NCI-H2171 treated with DMSO at 0.1 percent for 48 hours (cell line): ENCODE results near the gene NECAP2.

Experiments used
- DNase-seq: peaks from one replicate; lab custom pipeline; 2025; lab: John Stamatoyannopoulos, UW

The NECAP2 gene

GRCh38 chr1:16440470-16441281 lies at the start of gene NECAP2:
TSS of gene NECAP2 (plus strand) at chr1:16440724. CDS start at chr1:16440762, 38 bp downstream.
- peak; percentile 94 for DNase-seq

- no peak for DNase-seq
Observed at GRCh38 chr1:16391411-16391810, 49.1 kb upstream of the NECAP2 start.

GRCh38 chr1:16392740-16393569 lies 47.6 kb upstream of the NECAP2 start:
- DNase-seq, result no peak

GRCh38 chr1:16393570-16394521 lies 46.7 kb upstream of the NECAP2 start:
- DNase-seq, result no peak

GRCh38 chr1:16394977-16395376 lies 45.5 kb upstream of the NECAP2 start:
- DNase-seq, result no peak

- DNase-seq, result no peak
Observed at GRCh38 chr1:16396591-16396990, 43.9 kb upstream of the NECAP2 start.

DNA sequence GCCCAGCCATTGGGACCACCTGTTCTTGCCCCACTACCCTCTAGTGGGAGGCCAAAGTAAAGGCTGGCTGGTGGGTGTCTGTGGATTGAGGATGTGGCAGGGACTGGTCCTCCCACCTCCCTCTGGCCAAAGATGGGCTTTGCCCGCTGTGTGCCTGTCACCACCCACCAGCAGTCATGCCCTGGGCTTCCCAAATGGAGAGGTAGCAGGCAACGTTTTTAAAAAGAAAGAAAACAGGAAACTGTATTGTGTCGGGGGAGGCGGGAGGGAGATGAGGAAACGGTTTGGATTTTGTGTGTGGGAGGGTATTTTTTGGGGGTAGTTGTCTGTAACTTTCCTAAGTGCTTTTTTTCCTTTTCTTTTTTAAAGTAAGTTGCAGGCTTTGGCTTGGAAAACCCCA lies 43.4 kb upstream of the NECAP2 start:
- DNase-seq, result no peak

GRCh38 chr1:16398371-16398953 lies 42.1 kb upstream of the NECAP2 start:
- DNase-seq, result peak; percentile 95

- no peak for DNase-seq
Observed at GRCh38 chr1:16402742-16403141, 37.8 kb upstream of the NECAP2 start.

GRCh38 chr1:16405441-16405840 lies 35.1 kb upstream of the NECAP2 start:
- DNase-seq, result no peak

DNA sequence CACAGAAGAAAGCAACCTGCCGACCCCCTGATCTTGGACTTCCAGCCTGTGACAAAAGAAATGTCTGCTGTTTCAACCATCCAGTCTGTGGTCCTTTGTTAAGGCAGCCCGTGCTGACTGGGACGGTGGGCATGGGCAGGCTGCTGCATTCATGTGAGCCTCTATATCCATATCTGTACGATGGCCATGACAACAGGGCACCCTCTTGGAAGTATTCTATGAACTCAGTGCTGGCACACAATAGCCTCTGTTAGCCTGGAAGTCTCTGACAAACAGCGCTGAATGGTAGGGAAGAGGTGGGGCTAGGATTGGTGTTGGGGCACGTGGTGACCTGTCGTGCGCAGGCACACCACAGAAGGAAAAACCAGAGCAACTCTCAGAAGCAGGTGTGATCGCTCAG lies 33.7 kb upstream of the NECAP2 start:
- DNase-seq, result no peak

- no peak for DNase-seq
Observed at GRCh38 chr1:16409536-16410152, 30.9 kb upstream of the NECAP2 start.

DNA sequence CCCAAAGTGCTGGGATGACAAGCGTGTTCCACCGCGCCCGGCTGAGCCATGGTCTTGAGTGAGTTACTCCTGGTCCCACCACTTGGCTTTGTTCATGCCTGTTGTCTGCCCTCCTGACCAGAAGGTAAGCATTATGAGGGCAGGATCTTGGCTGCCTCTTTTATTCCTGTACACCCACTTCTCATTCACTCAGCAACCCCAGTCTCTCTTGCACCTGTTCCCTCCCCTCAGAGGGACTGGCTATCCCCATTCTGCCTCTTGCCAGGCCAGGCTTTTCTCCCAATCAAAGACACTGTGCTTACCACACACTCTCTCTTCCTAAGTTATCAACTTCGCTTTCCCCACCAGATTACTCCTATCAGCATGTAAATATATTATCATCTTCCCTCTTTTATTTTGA lies 29.7 kb upstream of the NECAP2 start:
- no peak for DNase-seq

GRCh38 chr1:16413191-16413590 lies 27.3 kb upstream of the NECAP2 start:
- DNase-seq, result no peak

- DNase-seq, result no peak
Observed at GRCh38 chr1:16418823-16419425, 21.6 kb upstream of the NECAP2 start.

- DNase-seq, result no peak
Observed at GRCh38 chr1:16420424-16421118, 20.0 kb upstream of the NECAP2 start.

DNA sequence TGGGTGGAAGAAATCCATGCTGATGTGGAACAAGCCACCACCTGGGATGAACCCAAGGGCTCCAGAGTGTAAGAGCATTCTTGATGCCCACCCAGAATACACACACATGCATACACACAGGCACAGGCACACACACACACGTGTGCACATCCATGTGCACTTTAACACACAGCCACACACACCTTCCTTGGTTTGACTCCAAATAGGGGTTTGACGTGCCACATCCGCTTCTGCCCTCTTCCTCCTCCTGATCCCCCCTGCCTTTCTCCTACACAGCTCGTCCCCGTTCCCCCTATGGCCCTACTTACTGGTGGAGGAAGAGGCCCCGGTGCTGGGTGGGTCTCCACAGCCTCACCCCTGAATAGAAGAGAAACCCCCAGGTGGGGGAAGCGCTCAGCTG lies 19.3 kb upstream of the NECAP2 start:
- DNase-seq, result no peak

DNA sequence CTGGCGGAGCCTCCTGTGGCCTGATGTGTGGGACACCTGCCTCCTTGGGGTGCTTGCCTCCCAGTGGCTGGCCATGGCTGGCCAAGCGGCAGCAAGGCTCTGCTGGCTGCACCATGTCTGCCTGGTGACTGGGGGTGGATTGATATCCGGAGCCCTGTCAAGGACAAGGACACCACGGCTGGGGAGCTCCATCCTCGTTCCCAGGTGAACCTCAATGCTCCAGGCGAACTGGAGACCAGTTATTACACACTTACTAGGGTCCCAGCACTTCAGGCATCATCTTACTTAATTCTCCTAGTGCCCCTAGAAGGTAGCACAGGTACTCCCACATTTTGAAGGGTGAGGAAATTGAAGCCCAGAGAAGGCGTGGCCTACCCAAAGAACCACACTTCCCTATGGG lies 18.5 kb upstream of the NECAP2 start:
- DNase-seq, result no peak

DNA sequence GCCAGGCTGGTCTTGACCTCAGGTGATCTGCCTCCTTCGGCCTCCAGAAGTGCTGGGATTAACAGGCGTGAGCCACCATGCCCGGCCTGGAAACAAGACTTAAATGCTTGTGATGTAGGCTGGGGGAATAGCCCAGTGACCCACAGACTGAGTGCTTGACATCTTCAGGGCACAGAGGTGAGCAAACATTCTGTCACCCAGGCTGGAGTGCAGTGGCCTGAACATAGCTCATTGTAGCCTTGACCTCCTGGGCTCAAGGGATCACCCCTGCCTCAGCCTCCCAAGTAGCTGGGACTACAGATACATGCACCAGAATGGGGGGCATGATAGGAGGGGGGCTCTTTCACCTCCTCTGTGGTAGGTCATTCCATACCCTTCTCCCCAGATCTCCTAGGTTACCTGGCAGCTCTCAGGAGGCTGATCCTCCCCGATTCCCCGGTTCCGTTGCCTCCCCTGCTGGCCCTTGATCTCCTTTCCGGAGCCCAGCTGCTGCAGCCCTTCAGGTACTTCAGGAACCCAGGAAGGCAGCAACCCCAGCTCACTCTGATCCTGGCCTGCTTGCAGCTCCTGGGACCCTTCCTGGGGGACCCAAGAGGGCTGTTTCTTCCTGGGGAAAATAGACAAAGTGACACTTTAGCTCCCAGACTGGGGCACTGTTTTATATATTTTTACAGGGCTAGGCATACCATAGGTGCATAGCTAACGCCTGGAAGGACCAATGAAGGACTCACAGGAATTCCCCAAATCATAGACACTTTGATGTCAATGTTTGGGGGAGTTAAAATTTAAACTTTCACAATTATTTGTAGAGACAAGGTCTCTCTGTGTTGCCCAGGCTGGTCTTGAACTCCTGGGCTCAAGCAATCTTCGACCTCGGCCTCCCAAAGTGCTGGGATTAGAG lies 15.1 kb upstream of the NECAP2 start:
- DNase-seq, result no peak
